Measurements from ENCODE around the gene SIGLEC15.

GRCh38 chr18:45844938-45845337 lies 19.5 kb downstream of the SIGLEC15 start:
- TF ChIP-seq POLR2AphosphoS5 (IDR thresholded peaks at IDR 0.05; ENCODE audit: low read depth, low read length) (no peak), EZH2 (IDR thresholded peaks at IDR 0.05) (no peak), POLR2A (IDR thresholded peaks at IDR 0.05; ENCODE audit: borderline replicate concordance, extremely low read depth, insufficient read depth, insufficient read length) (no peak)
- TF ChIP-seq, protein P1, sequence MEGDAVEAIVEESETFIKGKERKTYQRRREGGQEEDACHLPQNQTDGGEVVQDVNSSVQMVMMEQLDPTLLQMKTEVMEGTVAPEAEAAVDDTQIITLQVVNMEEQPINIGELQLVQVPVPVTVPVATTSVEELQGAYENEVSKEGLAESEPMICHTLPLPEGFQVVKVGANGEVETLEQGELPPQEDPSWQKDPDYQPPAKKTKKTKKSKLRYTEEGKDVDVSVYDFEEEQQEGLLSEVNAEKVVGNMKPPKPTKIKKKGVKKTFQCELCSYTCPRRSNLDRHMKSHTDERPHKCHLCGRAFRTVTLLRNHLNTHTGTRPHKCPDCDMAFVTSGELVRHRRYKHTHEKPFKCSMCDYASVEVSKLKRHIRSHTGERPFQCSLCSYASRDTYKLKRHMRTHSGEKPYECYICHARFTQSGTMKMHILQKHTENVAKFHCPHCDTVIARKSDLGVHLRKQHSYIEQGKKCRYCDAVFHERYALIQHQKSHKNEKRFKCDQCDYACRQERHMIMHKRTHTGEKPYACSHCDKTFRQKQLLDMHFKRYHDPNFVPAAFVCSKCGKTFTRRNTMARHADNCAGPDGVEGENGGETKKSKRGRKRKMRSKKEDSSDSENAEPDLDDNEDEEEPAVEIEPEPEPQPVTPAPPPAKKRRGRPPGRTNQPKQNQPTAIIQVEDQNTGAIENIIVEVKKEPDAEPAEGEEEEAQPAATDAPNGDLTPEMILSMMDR (IDR thresholded peaks at IDR 0.05 in 2 of 3, conservative IDR thresholded peaks at IDR 0.05 in 1 of 3; ENCODE audit: borderline replicate concordance in 1 of 3, insufficient read depth in 1 of 3, low read depth in 2 of 3, low read length in 2 of 3) = no peak
